Mesendoderm (in vitro differentiated cells): ENCODE data around the gene ZNF143. TPM values are rescaled to one million over a fixed set of nuclear protein-coding genes. Genes with fewer than 3 reads are reported as not detected.

ENCODE experiments used
- DNase-seq: peaks from one replicate; pipeline ENCODE4 v3.0.0; 2013
- H2AK5ac ChIP-seq: 2 replicates; pipeline ENCODE4 v1.6.1; 2013; ENCODE audit warnings: low read length, inconsistent platforms
- H2BK120ac ChIP-seq: 2 replicates; pipeline ENCODE4 v1.6.1; 2013; ENCODE audit warnings: low read depth, mild to moderate bottlenecking, low read length, moderate library complexity, mixed read lengths
- H2BK15ac ChIP-seq: replicated peaks from 2 replicates; pipeline ENCODE4 v1.6.1; 2013; ENCODE audit warnings: low read depth, mild to moderate bottlenecking, moderate library complexity
- H2BK5ac ChIP-seq: 2 replicates; pipeline ENCODE4 v1.6.1; 2013; ENCODE audit warnings: low read length, inconsistent platforms
- H3K18ac ChIP-seq: 2 replicates; pipeline ENCODE4 v1.6.1; 2013; ENCODE audit warnings: mild to moderate bottlenecking, low read length, mixed read lengths
- H3K23ac ChIP-seq: one replicate; pipeline ENCODE4 v1.6.1; 2013; ENCODE audit warnings: low read length
- H3K27ac ChIP-seq: 2 replicates; pipeline ENCODE4 v1.5.1; 2013; ENCODE audit warnings: low read depth, mild to moderate bottlenecking, inconsistent platforms, low read length, moderate library complexity
- H3K27me3 ChIP-seq: 2 replicates; pipeline ENCODE4 v1.6.1; 2013; ENCODE audit warnings: low read length, control low read depth, mild to moderate bottlenecking, inconsistent platforms; ENCODE audit not compliant: insufficient read depth, poor library complexity
- H3K36me3 ChIP-seq: 2 replicates; pipeline ENCODE4 v1.6.1; 2013; ENCODE audit warnings: low read length, inconsistent platforms; ENCODE audit not compliant: control insufficient read depth, insufficient read depth
- H3K4ac ChIP-seq: one replicate; pipeline ENCODE4 v1.6.1; 2013; ENCODE audit warnings: low read depth, mild to moderate bottlenecking, low read length, moderate library complexity
- H3K4me1 ChIP-seq: 2 replicates; pipeline ENCODE4 v1.6.1; 2013; ENCODE audit warnings: low read depth, low read length, inconsistent platforms; ENCODE audit not compliant: control insufficient read depth
- H3K4me2 ChIP-seq: 2 replicates; pipeline ENCODE4 v1.6.1; 2013; ENCODE audit warnings: low read length
- H3K4me3 ChIP-seq: 2 replicates; pipeline ENCODE4 v1.5.1; 2013; ENCODE audit warnings: mild to moderate bottlenecking, low read length
- H3K56ac ChIP-seq: one replicate; pipeline ENCODE4 v1.6.1; 2013; ENCODE audit warnings: low read length
- H3K79me1 ChIP-seq: 2 replicates; pipeline ENCODE4 v1.6.1; 2013; ENCODE audit warnings: low read length, inconsistent platforms
- H3K79me2 ChIP-seq: 2 replicates; pipeline ENCODE4 v1.6.1; 2013; ENCODE audit warnings: mild to moderate bottlenecking, low read length; ENCODE audit not compliant: control insufficient read depth, insufficient read depth
- H3K9ac ChIP-seq: 2 replicates; pipeline ENCODE4 v1.6.1; 2013; ENCODE audit warnings: low read length, inconsistent platforms
- H4K5ac ChIP-seq: one replicate; pipeline ENCODE4 v1.6.1; 2013; ENCODE audit warnings: low read length
- H4K8ac ChIP-seq: one replicate; pipeline ENCODE4 v1.6.1; 2013; ENCODE audit warnings: low read depth, mild to moderate bottlenecking, control low read depth, low read length, moderate library complexity
- WGBS: extraction: QIAGEN DNeasy Blood & Tissue Kit; methylation state at CpG from one replicate; pipeline ENCODE4 v1.1.7; 2013; ENCODE audit warnings: low lambda C conversion rate, missing lambda C conversion rate; ENCODE audit not compliant: insufficient coverage; ENCODE audit errors: extremely low coverage; 5-methylcytosine and 5-hydroxymethylcytosine counted together
- polyA plus RNA-seq, 2 experiments: library from polyadenylated mRNA; stranded (reverse); fragments of 200-250 nt; gene quantifications; one replicate each; pipeline ENCODE4 v1.2.3, GENCODE V29; 2013

Gene ZNF143
- polyA plus RNA-seq (2013, experiment 1 of 2), result 24.8 TPM
- 25.2 TPM for polyA plus RNA-seq (2013, experiment 2 of 2)

DNA sequence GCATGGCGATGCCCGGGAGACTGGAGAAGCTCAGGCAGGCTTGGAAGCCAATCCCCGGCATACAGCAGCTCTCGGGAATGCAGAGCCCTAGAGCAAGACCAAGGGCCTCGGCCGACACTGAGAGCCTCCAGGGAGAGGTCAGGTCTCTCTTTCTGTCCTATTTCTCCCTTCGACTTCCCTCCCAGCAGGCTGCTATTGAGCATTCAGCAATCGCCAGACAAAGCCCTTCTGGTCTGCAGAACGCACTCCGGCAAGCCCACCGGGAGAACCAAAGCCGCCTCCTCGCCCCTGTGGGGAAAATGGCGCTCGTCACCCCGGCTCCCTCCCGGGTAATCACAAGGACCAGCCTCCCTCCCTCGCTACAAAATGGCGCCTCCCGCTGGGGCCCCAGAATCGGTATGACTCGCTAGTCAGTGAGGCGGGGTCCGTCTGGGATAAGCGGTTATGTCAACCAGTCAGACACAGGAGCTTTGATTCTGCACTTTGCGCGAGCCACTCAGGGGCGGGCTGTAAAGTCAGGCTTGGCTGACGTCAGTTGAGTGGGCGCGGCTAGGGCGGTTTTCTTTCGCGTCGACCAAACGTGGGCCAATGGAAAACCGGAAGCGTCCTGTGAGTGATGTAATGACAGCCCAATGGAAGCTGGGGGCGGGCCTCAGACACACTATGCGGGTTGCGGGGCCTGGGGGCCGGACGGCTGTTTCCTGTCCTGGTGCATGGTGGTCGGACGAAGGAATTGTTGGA is at the start of gene ZNF143:
TSS of gene ZNF143 (plus strand) at position 691 of the 741 bp plus-strand sequence. CDS start 10,297 bp downstream, outside the sequence.
- Histone ChIP-seq H3K56ac (peak within 1 kb of the TSS; percentile 99), H3K36me3 (no peaks in the 10 kb centered on the region), H3K4me3 (peak within 1 kb of the TSS; percentile 94), H3K4ac (peak within 1 kb of the TSS; percentile 100), H2BK5ac (peak within 1 kb of the TSS; percentile 97), H2BK15ac (no peak within 1 kb of the TSS), H4K8ac (peak within 1 kb of the TSS; percentile 99), H3K18ac (peak within 1 kb of the TSS; percentile 99), H3K79me1 (peaks cover 2% of the 10 kb centered on the region), H4K5ac (peak within 1 kb of the TSS; percentile 88), H3K4me1 (no peaks in the 10 kb centered on the region), H3K27ac (peak within 1 kb of the TSS; percentile 100), H2BK120ac (peak within 1 kb of the TSS; percentile 95), H3K4me2 (peak within 1 kb of the TSS; percentile 62), H3K23ac (peak within 1 kb of the TSS; percentile 99), H3K27me3 (no peaks in the 10 kb centered on the region), H3K9ac (peak within 1 kb of the TSS; percentile 100), H3K79me2 (peaks cover 22% of the 10 kb centered on the region), H2AK5ac (peak within 1 kb of the TSS; percentile 97)
- DNase-seq, result peak; percentile 100
- WGBS, result no CpG with 5 or more reads among the region's 45 CpGs

DNA sequence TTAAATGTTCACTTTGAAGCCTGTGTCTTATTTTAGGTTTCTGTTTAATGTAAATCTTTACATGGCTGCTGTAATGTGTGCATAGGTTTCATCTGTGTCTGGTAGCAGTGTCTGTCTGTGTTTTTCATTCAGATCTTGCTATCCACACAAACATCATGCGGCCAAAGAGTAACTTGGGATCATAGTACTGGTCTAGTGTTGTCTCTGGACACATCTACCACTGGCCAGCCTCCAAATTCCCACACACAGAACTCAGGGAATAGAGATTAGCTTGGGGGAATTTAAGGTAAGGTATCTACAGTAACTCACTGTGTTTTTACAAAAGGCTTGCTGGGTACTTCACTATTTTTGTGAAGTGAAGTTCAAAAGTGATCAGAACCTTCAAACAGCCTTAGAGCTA is 32.1 kb upstream of the ZNF143 start:
- Histone ChIP-seq H3K79me2 (no peaks in the 10 kb centered on the region), H2BK5ac (no peak overlapping the region), H3K23ac (no peak overlapping the region), H3K4me3 (no peak overlapping the region), H3K4me1 (no peaks in the 10 kb centered on the region), H2BK120ac (no peak overlapping the region), H3K27me3 (no peaks in the 10 kb centered on the region), H3K36me3 (peaks cover 10% of the 10 kb centered on the region), H3K79me1 (peaks cover 2% of the 10 kb centered on the region), H3K56ac (no peak overlapping the region), H4K8ac (no peak overlapping the region), H3K27ac (no peak overlapping the region), H3K18ac (no peak overlapping the region), H2AK5ac (no peak overlapping the region), H4K5ac (no peak overlapping the region), H2BK15ac (no peak overlapping the region), H3K4ac (no peak overlapping the region), H3K9ac (no peak overlapping the region), H3K4me2 (no peak overlapping the region)
- no peak for DNase-seq
- no CpG with 5 or more reads among the region's 1 CpG for WGBS

DNA sequence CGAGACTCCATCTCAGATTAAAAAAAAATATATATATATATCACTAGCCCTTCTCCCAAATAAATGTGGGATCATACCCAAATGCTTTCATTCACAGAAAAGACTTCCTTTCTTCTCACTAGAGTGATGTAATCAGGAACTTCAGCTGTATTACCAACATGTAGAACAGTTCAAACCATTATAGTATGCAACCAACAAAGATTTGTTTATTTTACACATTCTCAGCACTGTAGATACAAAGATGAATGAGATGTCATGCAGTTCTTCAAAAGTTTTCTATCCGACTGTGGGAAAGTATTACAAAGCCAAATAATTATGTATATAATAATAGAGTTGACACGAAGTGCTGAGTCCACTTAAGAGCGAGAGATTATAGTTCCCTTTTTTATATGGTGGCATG is 22.2 kb upstream of the ZNF143 start:
- peaks cover 6% of the 10 kb centered on the region for H3K36me3 ChIP-seq
- WGBS, result no CpG with 5 or more reads among the region's 4 CpGs

DNA sequence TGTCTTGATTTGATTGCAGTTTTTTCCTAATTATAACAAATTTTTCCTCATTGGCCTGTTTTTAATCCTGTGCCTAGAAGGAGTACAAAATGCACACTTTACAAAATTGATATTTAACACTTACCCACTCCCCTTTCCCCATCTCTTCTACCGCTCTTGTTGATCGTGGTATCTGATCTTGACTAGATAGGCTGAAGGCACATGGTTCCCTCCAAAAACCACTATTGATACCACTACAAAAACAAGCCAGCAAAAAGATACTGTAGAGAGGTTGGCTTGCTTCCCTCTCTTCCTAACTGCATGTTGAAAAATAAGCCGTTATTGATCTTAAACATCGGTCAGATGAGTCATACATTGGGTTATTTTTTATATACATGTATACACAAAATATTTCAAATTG is 14.6 kb upstream of the ZNF143 start:
- no CpG with 5 or more reads among the region's 4 CpGs for WGBS

More for the DNA sequence above, 22.2 kb upstream of the ZNF143 start:
- Histone ChIP-seq H3K79me2 (no peaks in the 10 kb centered on the region), H3K9ac (no peak overlapping the region), H3K4ac (no peak overlapping the region), H3K18ac (no peak overlapping the region), H3K27ac (no peak overlapping the region), H3K4me1 (no peaks in the 10 kb centered on the region), H2BK15ac (no peak overlapping the region), H2BK120ac (no peak overlapping the region), H3K4me2 (no peak overlapping the region), H3K4me3 (no peak overlapping the region), H3K23ac (no peak overlapping the region), H4K5ac (no peak overlapping the region), H4K8ac (no peak overlapping the region), H3K27me3 (no peaks in the 10 kb centered on the region), H2AK5ac (no peak overlapping the region), H3K56ac (no peak overlapping the region), H2BK5ac (no peak overlapping the region), H3K79me1 (peaks cover 2% of the 10 kb centered on the region)
- no peak for DNase-seq

DNA sequence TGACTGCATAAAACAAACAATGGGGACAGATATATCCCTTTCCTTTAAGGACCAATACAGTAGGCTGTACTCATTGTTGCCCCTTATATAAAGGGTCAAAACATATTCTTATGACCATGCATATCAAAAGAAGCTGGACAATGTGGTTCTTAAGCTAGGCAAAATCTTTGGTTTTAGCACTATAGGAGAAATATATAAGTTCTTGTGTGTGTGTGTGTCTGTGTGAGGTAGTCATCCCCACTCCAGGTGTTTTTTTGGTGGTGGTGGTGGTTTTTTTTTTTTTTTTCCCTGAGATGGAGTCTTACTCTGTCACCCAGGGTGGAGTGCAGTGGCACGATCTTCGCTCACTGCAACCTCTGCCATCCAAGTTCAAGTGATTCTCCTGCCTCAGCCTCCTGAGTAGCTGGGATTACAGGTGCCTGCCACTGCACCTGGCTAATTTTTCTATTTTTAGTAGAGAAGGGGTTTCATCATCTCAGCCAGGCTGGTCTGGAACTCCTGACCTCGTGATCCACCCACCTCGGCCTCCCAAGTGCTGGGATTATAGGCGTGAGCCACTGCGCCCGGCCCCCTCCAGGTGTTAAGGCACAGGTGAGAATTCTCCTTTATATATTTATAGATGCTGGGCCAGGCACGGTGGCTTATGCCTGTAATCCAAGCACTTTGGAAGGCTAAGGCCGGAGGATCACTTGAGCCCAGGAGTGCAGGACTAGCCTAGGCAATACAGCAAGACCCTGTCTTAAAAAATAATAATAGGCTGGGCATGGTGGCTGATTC is 12.0 kb upstream of the ZNF143 start:
- Histone ChIP-seq H3K4ac (no peak overlapping the region), H3K18ac (no peak overlapping the region), H3K4me1 (no peaks in the 10 kb centered on the region), H3K27me3 (no peaks in the 10 kb centered on the region), H3K56ac (no peak overlapping the region), H3K36me3 (no peaks in the 10 kb centered on the region), H3K23ac (no peak overlapping the region), H3K4me3 (no peak overlapping the region), H4K8ac (no peak overlapping the region), H2BK15ac (no peak overlapping the region), H2BK5ac (no peak overlapping the region), H3K79me1 (no peaks in the 10 kb centered on the region), H3K9ac (no peak overlapping the region), H3K27ac (no peak overlapping the region), H2AK5ac (no peak overlapping the region), H3K4me2 (no peak overlapping the region), H2BK120ac (no peak overlapping the region), H3K79me2 (no peaks in the 10 kb centered on the region), H4K5ac (no peak overlapping the region)
- no CpG with 5 or more reads among the region's 9 CpGs for WGBS
- no peak for DNase-seq

More for the DNA sequence above, 14.6 kb upstream of the ZNF143 start:
- Histone ChIP-seq H3K27ac (no peak overlapping the region), H3K9ac (no peak overlapping the region), H2BK15ac (no peak overlapping the region), H3K23ac (no peak overlapping the region), H3K79me1 (peaks cover 2% of the 10 kb centered on the region), H3K27me3 (no peaks in the 10 kb centered on the region), H4K8ac (no peak overlapping the region), H2BK120ac (no peak overlapping the region), H3K4me3 (no peak overlapping the region), H2BK5ac (no peak overlapping the region), H3K36me3 (peaks cover 2% of the 10 kb centered on the region), H2AK5ac (no peak overlapping the region), H3K4ac (no peak overlapping the region), H3K4me1 (no peaks in the 10 kb centered on the region), H3K18ac (no peak overlapping the region), H3K56ac (no peak overlapping the region), H4K5ac (no peak overlapping the region), H3K4me2 (no peak overlapping the region), H3K79me2 (no peaks in the 10 kb centered on the region)
- DNase-seq, result no peak
